OCI-LY7 (cell line): ENCODE measurements around the gene ZNF615.
"Not testable (repeated sequence)": the region's sequence is repeated elsewhere in the genome, so short reads cannot be mapped to it uniquely, and the experiment has no call there.

Source experiments
- EZH2phosphoT487 ChIP-seq: fragments of 200-600 bp; sonication (generic); IDR thresholded peaks from 2 replicates; pipeline ENCODE4 v1.6.1; 2018; ENCODE audit warnings: low read depth, borderline replicate concordance, mild to moderate bottlenecking, mixed run types, antibody characterized with exemption, low read length, moderate library complexity, mixed read lengths
- TF ChIP-seq, protein P1 (sequence below): fragments of 200-600 bp; sonication (generic); conservative IDR thresholded peaks from 2 replicates; pipeline ENCODE4 v1.5.1; 2014; ENCODE audit warnings: mild to moderate bottlenecking, antibody characterized with exemption, low read length, moderate library complexity, mixed read lengths

DNA sequence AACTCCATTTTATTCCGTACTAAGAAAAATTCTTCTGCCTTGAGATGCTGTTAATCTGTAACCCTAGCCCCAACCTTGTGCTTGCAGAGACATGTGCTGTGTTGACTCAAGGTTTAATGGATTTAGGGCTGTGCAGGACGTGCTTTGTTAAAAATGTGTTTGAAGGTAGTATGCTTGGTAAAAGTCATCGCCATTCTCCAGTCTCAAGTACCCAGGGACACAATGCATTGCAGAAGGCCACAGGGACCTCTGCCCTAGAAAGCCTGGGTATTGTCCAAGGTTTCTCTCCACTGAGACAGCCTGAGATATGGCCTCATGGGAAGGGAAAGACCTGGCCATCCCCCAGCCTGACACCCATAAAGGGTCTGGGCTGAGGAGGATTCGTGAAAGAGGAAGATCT is 50.2 kb downstream of the ZNF615 start:
- TF ChIP-seq, protein P1, sequence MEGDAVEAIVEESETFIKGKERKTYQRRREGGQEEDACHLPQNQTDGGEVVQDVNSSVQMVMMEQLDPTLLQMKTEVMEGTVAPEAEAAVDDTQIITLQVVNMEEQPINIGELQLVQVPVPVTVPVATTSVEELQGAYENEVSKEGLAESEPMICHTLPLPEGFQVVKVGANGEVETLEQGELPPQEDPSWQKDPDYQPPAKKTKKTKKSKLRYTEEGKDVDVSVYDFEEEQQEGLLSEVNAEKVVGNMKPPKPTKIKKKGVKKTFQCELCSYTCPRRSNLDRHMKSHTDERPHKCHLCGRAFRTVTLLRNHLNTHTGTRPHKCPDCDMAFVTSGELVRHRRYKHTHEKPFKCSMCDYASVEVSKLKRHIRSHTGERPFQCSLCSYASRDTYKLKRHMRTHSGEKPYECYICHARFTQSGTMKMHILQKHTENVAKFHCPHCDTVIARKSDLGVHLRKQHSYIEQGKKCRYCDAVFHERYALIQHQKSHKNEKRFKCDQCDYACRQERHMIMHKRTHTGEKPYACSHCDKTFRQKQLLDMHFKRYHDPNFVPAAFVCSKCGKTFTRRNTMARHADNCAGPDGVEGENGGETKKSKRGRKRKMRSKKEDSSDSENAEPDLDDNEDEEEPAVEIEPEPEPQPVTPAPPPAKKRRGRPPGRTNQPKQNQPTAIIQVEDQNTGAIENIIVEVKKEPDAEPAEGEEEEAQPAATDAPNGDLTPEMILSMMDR = not testable (repeated sequence)
- not testable (repeated sequence) for TF ChIP-seq EZH2phosphoT487
